SU-DHL-6 (cell line): ENCODE results near the gene EIF1AD.

Experiments used
- H2AFZ ChIP-seq: fragments of 200-600 bp; sonication (generic); 2 replicates; pipeline ENCODE4 v1.6.1; 2014; ENCODE audit warnings: low read depth, mild to moderate bottlenecking, moderate library complexity, mixed read lengths, antibody characterized with exemption, low read length; ENCODE audit not compliant: severe bottlenecking
- H3F3A ChIP-seq: fragments of 200-600 bp; shearing (Covaris generic); 2 replicates; pipeline ENCODE4 v1.6.0; 2016; ENCODE audit warnings: antibody characterized with exemption, mild to moderate bottlenecking; ENCODE audit not compliant: insufficient read depth
- H3K27ac ChIP-seq: fragments of 200-600 bp; sonication (generic); 2 replicates; pipeline ENCODE4 v1.5.1; 2016; ENCODE audit warnings: low read depth, mild to moderate bottlenecking, low read length, moderate library complexity, mixed read lengths
- H3K27me3 ChIP-seq: fragments of 200-600 bp; sonication (generic), shearing (Covaris generic); 2 replicates; pipeline ENCODE4 v1.6.0; 2014; ENCODE audit warnings: mild to moderate bottlenecking, low read length
- H3K36me3 ChIP-seq: fragments of 200-600 bp; sonication (generic); 2 replicates; pipeline ENCODE4 v1.6.1; 2014; ENCODE audit warnings: mild to moderate bottlenecking, low read length, mixed read lengths
- H3K4me2 ChIP-seq: fragments of 300-600, 200-600 bp; shearing (Covaris generic), sonication (generic); 2 replicates; pipeline ENCODE4 v1.6.0; 2014; ENCODE audit warnings: low read length, low read depth, mild to moderate bottlenecking; ENCODE audit not compliant: poor library complexity, severe bottlenecking
- H3K4me3 ChIP-seq: fragments of 200-600 bp; sonication (generic); 2 replicates; pipeline ENCODE4 v1.5.1; 2014; ENCODE audit warnings: antibody characterized with exemption, low read length, mild to moderate bottlenecking, mixed read lengths; ENCODE audit not compliant: insufficient read depth, poor library complexity, severe bottlenecking
- H3K79me2 ChIP-seq: fragments of 200-600 bp; sonication (generic); 2 replicates; pipeline ENCODE4 v1.6.1; 2014; ENCODE audit warnings: mild to moderate bottlenecking, low read length, moderate library complexity; ENCODE audit not compliant: insufficient read depth
- H3K9ac ChIP-seq: fragments of 200-600 bp; sonication (generic); 2 replicates; pipeline ENCODE4 v1.7.0; 2014; ENCODE audit warnings: mild to moderate bottlenecking, low read length
- H3K9me2 ChIP-seq: fragments of 200-600 bp; sonication (generic); replicated peaks from 2 replicates; pipeline ENCODE4 v1.6.1; 2014; ENCODE audit warnings: low read length; ENCODE audit not compliant: insufficient read depth
- H3K9me3 ChIP-seq: fragments of 200-600 bp; sonication (generic); 2 replicates; pipeline ENCODE4 v1.6.1; 2014; ENCODE audit warnings: low read length, mixed read lengths; ENCODE audit not compliant: insufficient read depth
- H4K20me1 ChIP-seq: fragments of 200-600 bp; sonication (generic); 2 replicates; pipeline ENCODE4 v1.6.1; 2014; ENCODE audit warnings: low read depth, mild to moderate bottlenecking, antibody characterized with exemption, low read length, moderate library complexity, mixed read lengths
- EZH2phosphoT487 ChIP-seq: fragments of 200-600 bp; sonication (generic), shearing (Covaris generic); conservative IDR thresholded peaks from 2 replicates; pipeline ENCODE4 v1.6.1; 2018; ENCODE audit warnings: mild to moderate bottlenecking, antibody characterized with exemption, low read length, moderate library complexity, mixed read lengths
- TF ChIP-seq, protein P1 (sequence below): fragments of 200-600 bp; sonication (generic); IDR thresholded peaks from one replicate; pipeline ENCODE4 v1.5.1; 2017; ENCODE audit warnings: antibody characterized with exemption, mild to moderate bottlenecking, low read length, moderate library complexity; ENCODE audit not compliant: insufficient read depth, poor library complexity, severe bottlenecking

Gene EIF1AD

DNA sequence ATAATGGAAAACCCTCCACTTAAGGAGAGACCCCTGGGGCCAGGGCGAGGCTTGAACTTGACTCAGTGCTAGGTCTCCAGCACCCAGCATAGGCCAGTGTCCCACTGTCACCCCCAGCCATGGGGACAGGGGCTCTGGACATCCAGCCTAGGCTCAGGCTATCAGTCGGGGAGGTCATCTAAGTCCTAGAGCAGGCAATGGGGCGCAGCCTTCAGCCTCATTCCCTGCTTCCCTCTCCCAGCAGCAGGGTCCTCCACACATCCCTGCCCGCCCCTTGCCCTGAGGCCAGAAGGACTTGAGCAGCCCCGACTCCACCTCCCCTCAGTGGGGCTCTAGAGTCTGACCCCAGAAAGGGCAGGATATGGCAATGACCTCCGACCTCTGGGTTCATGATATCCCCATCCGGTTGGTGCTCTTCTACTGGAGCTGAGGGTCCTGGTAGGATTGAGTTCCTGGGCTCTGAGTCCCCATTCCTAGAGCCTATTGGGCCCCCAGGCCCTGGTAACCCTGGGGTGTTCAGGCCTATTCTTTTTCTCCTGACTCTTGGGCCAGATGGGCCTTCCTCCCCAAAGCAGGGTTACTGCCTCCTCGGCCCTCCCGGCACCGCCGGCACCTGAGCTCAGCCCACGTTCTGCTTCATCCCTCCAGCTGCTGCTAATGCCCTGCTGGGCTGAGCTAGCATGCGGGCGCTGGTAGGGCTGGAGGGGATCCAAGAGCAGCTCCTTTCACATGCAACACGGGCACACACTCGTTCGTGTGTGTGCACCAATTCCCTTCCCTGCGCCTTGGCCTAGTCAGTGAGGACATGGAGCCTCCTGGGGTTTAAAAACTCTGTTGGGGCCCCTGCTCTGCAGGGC, 14.2 kb upstream of the EIF1AD start:
- Histone ChIP-seq H3K9me3 (no peaks in the 10 kb centered on the region), H2AFZ (no peak overlapping the region), H3K4me3 (no peak overlapping the region), H3K27me3 (no peaks in the 10 kb centered on the region), H3K79me2 (no peaks in the 10 kb centered on the region), H3K4me2 (no peak overlapping the region), H3F3A (no peaks in the 10 kb centered on the region), H3K36me3 (no peaks in the 10 kb centered on the region), H3K27ac (no peak overlapping the region), H3K9me2 (no peaks in the 10 kb centered on the region), H3K9ac (no peak overlapping the region), H4K20me1 (no peaks in the 10 kb centered on the region)
- TF ChIP-seq, protein P1, sequence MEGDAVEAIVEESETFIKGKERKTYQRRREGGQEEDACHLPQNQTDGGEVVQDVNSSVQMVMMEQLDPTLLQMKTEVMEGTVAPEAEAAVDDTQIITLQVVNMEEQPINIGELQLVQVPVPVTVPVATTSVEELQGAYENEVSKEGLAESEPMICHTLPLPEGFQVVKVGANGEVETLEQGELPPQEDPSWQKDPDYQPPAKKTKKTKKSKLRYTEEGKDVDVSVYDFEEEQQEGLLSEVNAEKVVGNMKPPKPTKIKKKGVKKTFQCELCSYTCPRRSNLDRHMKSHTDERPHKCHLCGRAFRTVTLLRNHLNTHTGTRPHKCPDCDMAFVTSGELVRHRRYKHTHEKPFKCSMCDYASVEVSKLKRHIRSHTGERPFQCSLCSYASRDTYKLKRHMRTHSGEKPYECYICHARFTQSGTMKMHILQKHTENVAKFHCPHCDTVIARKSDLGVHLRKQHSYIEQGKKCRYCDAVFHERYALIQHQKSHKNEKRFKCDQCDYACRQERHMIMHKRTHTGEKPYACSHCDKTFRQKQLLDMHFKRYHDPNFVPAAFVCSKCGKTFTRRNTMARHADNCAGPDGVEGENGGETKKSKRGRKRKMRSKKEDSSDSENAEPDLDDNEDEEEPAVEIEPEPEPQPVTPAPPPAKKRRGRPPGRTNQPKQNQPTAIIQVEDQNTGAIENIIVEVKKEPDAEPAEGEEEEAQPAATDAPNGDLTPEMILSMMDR, result no peak
- TF ChIP-seq EZH2phosphoT487, result no peak

DNA sequence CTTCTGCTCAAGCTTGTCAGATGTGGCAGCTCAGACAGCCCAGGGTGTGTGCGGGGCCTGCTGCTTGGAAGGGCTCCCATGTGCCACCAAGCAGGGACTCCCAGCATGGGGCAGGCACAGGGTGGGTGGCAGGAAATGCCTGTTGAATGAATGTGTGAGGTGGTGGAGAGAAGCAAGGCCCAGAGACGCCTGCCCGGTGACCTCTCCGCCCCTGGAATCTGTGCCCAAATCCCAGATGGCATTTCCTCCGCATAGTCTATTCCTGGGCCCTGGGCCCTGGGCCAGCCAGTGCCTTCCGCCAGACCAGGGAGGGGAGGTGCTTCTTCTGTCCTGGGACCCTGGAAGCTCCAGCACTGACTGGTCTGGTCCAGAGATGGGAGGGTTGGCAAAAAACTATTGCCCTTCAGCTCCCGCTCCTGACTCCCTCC, 13.5 kb upstream of the EIF1AD start:
- Histone ChIP-seq H3K79me2 (no peaks in the 10 kb centered on the region), H3F3A (no peaks in the 10 kb centered on the region), H3K27me3 (no peaks in the 10 kb centered on the region), H2AFZ (no peak overlapping the region), H3K9me2 (no peaks in the 10 kb centered on the region), H3K4me2 (no peak overlapping the region), H3K9me3 (no peaks in the 10 kb centered on the region), H3K9ac (no peak overlapping the region), H3K36me3 (no peaks in the 10 kb centered on the region), H4K20me1 (no peaks in the 10 kb centered on the region), H3K27ac (no peak overlapping the region), H3K4me3 (no peak overlapping the region)
- TF ChIP-seq EZH2phosphoT487, result no peak
- TF ChIP-seq, protein P1, result no peak

DNA sequence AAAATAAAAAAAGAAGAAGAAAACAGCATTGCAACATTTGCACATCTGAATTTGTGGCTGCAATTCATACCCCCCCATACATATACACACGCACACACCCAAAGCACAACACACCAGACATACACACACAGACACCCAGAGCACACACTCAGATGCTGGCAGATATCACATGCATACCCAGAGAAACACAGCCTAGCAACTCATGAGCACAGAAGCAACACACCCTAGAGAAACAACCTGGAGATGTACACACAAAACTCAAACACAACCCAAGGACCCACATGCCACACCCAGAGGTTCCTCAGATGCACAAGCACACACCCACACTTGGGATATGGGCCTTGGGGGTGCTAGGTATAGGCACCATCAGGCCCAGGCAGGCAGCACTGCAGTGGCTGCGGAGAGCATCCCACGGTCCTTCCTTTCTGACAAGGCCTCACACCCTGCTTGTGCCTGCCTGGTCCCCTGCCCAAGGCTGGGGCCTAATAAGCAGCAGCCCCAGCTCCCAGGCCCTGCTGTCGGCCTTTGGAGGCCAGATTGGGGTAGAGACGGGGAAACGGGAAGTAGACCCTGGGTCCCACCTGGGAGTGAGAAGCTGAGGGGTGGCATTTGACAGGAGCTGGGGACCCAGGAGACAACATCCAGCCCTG, 13.0 kb upstream of the EIF1AD start:
- H3K9me2 ChIP-seq, result no peaks in the 10 kb centered on the region
- H3F3A ChIP-seq, result no peaks in the 10 kb centered on the region
- no peaks in the 10 kb centered on the region for H4K20me1 ChIP-seq
- no peak overlapping the region for H3K4me2 ChIP-seq
- H3K9me3 ChIP-seq, result no peaks in the 10 kb centered on the region
- no peak overlapping the region for H2AFZ ChIP-seq
- TF ChIP-seq, protein P1, result no peak
- no peak for TF ChIP-seq EZH2phosphoT487
- no peaks in the 10 kb centered on the region for H3K36me3 ChIP-seq
- no peak overlapping the region for H3K9ac ChIP-seq
- H3K79me2 ChIP-seq, result no peaks in the 10 kb centered on the region
- H3K27ac ChIP-seq, result no peak overlapping the region
- no peak overlapping the region for H3K4me3 ChIP-seq
- H3K27me3 ChIP-seq, result no peaks in the 10 kb centered on the region
